Measurements from ENCODE around the gene UBA6. TPM values are rescaled to one million over a fixed set of nuclear protein-coding genes. Genes with fewer than 3 reads are reported as not detected.
"Not testable (repeated sequence)": the region's sequence is repeated elsewhere in the genome, so short reads cannot be mapped to it uniquely, and the experiment has no call there.

UBA6 gene
- total RNA-seq, 1 donor from 2014 or later = 18.1 TPM

DNA sequence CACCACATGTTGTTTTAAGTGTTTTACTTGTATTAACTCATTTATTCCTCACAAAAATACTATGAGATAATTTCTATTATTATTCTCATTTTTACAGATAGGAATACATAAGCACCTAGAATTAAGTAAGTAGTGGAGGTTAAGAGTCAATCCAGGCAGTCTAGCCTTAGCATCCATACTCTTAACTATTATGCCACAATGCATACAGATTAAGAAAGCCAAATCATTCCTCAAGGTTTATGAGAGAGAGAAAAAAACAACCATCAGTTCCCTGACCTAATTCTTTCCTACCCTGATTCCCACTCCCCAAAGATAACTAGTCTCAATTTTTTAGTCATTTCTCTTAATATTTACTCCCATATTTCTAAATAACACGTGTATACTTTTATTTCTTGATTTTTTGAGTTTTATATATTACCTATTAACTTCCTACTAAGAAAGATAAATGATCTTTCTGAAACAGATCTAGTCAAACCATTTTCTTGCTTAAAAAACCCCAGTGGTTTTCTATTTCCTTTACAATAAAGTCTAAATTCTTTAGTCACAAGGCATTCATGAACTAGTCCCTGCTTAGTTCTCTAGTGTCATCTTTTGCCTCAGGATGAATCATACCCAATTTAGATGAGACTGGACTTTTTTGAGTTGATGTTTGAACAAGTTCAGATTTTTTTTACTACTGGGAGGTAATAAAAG lies 16.0 kb downstream of the UBA6 start:
- intact Hi-C loops (cut with DNase I) = no loop called here
- ATAC-seq = no peak
- DNase-seq (ENCODE audit: missing footprints) = no peak

DNA sequence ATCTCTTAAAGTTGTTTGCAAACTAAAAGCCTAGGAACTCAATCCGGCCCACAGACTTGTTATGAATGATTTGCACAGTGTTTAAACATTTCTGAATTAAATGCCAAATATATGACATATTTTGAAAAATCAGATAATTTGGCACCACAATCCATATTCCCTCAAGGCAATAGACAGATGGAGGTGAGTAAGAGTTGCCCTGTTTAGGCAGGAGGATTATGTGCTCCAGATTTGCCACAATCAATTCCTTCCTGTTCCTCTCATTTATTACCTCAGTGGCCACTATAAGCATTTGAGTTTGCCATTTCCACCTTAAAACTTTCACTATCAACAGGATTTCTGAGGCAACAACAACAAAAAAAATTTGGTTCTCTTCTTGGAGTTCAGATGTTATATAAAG lies 18.7 kb downstream of the UBA6 start:
- no peak for ATAC-seq
- no peak for DNase-seq (ENCODE audit: missing footprints)
- intact Hi-C loops (cut with DNase I) = no loop called here

DNA sequence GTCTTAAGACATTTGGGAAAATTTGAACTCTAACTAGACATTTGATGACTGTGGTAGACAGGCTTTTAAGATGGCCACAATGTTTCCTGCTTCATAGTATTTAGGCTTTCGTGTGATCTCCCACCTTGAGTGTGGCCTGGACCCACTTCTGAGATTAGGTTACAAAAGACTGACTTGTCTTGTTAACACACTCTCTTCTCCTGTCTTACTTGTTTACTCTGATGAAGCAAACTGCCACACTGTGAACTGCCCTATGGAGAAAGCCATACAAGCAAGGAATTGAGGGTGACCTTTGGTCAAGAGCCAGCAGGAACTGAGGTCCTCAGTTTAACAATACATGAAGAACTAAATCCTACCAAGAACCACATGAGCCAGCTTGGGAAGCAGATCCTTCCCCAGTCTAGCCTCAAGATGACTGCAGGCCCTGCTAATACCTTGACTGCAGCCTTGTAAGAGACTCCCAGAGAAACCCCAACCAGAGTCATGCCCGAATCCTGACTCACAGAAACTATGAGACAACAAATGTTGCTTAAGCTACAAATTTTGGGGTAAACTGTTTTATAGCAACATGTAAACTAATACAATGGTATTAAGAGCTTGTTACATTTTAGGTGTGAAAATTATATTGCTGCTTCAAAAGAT lies 20.3 kb downstream of the UBA6 start:
- ATAC-seq = no peak
- no peak for DNase-seq (ENCODE audit: missing footprints)
- intact Hi-C loops (cut with DNase I) = no loop called here

DNA sequence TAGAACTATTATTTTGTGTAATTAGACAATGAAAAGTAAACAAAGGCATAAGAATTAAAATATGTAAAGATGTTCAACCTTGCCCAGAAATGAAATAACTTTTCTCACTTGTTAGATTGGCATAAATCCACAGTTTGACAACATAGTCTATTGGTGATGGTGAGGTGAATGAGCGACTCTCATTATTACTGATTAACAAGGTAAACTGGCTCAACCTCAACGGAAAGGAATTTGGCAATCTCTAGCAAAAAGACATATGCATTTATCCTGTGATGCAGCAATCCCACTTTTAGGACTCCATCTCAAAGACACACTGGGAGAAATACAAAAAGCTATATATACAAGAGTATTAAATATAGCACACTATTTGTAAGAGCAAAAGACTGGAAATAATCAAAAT lies 22.3 kb downstream of the UBA6 start:
- no peak for ATAC-seq
- DNase-seq (ENCODE audit: missing footprints) = no peak
- intact Hi-C loops (cut with DNase I) = no loop called here

DNA sequence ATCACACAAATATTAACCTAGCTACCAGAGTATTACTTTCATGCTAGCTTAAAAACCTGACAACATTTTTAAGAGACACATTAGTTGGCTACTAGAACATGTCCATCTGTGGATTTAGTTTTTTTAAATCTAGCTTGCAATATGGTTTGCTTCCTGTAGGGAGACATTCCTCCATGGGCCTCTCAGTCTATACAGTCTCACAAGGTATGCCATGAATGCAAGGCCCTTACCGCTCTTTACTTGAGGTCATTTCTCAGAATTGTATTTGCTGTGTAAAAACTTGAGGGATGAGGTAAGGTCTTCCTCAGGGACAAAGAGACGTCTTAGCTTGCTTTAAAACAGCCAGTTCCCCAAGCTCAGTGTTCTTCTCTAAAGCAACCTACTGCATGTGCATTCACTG lies 26.9 kb downstream of the UBA6 start:
- ATAC-seq (no peak), DNase-seq (ENCODE audit: missing footprints) (no peak)
- intact Hi-C loops (cut with DNase I) = no loop called here

DNA sequence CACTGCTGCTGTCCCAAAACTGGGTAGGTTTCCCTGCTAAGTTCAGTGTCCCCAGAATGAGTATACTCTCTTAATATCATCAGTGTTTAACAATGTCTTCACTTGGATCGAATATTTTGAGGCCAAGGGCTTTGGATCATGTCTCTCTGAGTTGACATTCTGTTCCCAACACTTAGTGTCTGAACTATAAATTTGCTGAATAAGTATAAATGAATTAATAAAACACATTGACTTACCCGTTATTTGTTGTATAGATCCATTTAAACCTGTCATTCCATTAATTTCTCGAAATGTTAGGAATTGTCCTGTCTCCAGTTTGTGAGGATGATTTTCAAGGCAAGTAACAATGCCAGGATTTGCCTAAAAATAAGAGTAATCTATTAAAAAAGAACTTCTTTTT lies 32.6 kb downstream of the UBA6 start:
- no peak for DNase-seq (ENCODE audit: missing footprints)
- intact Hi-C loops (cut with DNase I) = no loop called here
- ATAC-seq = no peak

DNA sequence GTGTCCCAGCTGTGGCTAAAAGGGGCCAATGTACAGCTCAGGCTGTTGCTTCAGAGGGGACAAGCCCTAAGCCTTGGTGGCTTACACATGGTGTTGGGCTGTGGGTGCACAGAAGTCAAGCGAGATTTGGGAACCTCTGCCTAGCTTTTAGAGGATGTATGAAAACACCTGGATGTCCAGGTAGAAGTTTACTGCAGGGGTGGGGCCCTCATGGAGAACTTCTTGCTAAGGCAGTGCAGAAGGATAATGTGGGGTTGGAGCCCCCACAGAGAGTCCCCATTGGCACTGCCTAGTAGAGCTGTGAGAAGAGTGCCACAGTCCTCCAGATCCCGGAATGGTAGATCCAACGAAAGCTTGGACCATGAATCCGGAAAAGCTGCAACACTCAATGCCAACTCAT lies 40.5 kb downstream of the UBA6 start:
- no peak for DNase-seq (ENCODE audit: missing footprints)
- no peak for ATAC-seq
- intact Hi-C loops (cut with DNase I) = no loop called here

DNA sequence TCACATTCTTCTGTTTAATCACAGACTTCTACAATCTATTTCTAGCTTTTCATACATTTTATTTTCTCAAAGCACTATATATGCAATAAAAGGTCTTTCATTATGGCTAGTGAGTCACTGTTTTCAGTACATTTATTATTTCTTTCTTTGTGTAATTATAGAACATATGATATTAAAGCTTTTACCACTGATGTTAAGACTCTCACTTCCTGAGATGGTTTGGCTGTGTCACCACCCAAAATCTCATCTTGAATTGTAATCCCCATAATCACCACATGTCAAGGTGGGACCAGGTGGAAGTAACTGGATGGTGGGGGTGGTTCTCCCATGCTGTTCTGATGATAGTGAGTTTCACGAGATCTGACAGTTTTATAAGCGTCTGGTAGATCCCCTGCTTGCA lies 41.9 kb downstream of the UBA6 start:
- intact Hi-C loops (cut with DNase I) = no loop called here
- ATAC-seq (no peak), DNase-seq (ENCODE audit: missing footprints) (no peak)

DNA sequence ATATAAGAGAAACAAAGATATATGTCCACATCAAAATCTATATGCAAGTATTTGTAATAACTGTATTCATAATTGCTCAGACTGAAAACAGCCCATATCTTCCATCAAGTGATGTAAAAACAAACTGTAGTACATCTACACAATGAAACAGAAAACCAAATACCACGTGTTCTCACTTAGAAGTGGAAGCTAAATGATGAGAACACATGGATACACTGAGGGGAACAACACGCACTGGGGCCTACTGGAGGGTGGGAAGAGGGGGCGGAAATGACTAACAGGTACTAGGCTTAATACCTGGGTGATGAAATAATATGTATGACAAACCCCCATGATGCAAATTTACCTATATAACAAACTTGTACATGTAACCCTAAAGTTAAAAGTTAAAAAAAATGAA lies 42.7 kb downstream of the UBA6 start:
- no peak for DNase-seq (ENCODE audit: missing footprints)
- intact Hi-C loops (cut with DNase I) = no loop called here
- no peak for ATAC-seq

DNA sequence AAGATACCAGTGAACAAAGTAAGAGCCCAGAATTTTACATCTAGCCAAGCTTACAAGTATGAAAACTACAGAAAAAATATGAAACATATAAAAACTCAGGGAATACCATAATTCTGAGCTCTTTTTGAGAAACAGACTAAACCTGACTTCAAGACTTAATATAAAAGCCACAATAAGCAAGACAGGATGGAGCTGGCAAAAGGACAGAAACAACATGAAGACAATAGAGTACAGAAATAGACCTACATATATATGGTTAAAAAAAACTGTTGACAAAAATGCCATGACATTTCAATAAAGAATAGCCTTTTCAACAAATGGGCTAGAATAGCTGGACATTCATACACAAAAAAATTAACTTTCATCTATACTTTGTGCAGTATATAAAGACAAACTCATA lies 49.4 kb downstream of the UBA6 start:
- intact Hi-C loops (cut with DNase I) = no loop called here
- DNase-seq (ENCODE audit: missing footprints) = no peak
- ATAC-seq = no peak

DNA sequence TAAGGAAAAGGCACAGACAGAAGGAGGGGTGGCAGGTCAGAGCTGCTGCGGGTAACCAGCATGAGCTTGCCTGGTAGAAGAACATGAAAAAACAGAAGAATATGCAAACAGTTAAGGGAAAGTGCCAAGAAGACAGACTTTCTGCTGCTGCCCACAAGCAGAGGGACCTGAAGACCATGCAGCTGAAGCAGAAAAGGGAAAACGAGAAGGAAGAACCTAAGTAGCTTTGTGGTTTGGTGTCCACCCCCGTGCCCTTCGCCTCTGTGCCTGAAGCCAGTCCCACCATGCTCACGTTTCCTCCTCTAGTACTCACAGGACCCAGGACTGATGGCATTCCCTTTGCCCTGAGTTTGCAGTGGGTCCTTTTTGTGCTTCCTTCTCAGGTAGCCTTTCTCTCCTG lies 62.8 kb downstream of the UBA6 start:
- intact Hi-C loops (cut with DNase I) = no loop called here
- ATAC-seq (no peak), DNase-seq (ENCODE audit: missing footprints) (no peak)

DNA sequence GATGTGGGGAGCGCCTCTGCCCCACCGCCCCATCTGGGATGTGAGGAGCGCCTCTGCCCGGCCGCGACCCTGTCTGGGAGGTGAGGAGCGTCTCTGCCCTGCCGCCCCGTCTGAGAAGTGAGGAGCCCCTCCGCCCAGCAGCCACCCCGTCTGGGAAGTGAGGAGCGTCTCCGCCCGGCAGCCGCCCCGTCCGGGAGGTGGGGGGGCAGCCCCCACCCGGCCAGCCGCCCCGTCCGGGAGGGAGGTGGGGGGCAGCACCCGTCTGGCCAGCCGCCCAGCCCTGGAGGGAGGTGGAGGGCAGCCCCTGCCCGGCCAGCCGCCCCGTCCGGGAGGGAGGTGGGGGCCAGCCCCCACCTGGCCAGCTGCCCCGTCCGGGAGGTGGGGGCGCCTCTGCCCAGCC lies 64.0 kb downstream of the UBA6 start:
- DNase-seq (ENCODE audit: missing footprints); ATAC-seq; intact Hi-C loops (cut with DNase I): not testable (repeated sequence)

DNA sequence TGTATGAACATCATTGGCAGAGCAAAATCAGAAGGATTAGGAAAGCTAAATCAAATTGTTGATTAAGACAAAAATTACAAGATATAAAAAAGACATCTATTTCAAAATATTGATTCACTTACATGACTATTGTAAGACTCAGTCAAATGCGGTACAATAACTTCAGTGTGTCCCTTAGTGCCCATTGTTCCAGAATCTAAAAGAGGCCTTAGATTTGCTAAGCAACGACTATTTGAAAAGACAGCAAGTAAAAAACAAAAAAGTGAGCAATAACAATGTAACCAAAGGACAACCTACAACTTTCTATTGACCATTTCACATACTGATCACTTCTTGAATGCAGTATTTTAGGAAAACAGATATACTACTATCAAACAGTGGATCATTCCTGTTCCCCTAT lies 65.6 kb downstream of the UBA6 start:
- ATAC-seq (no peak), DNase-seq (ENCODE audit: missing footprints) (no peak)
- intact Hi-C loops (cut with DNase I) = no loop called here

DNA sequence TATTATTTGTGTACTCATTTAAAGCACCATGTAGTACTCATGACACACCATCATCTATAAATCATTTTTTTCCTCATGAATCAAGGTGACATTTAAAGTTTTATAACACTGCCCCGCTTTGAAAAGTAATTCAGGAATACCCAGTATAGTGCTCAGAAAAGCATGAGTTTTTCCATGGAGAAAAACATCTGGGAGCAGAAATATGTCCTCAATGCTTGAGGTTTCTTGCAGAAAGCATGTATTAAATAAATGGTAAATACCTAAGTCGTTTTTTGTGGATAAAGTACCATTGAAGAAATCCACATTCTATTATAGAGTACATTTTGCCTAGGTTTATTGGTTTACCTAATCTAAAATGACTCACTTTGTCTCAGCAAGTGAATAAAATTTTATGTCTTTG lies 66.2 kb downstream of the UBA6 start:
- no peak for DNase-seq (ENCODE audit: missing footprints)
- intact Hi-C loops (cut with DNase I) = no loop called here
- no peak for ATAC-seq

DNA sequence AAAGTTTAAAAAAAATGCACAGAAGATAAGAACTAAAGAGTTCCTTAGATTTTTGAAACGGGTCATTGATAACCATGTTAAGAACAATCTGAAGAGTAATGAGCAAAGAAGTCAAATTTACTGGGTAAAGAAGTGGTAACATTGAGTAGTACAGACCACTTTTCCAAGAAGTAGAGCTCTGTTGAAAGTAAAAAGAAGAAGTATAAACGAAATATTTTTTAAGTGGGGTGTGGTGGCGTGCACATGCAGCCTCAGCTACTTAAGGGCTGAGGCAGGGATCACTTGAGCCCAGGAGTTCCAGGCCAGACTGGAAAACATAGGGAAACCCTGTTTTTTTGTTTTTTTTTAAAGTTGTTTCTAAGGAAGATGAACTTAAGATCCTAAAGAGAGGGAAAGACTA lies 68.5 kb downstream of the UBA6 start:
- intact Hi-C loops (cut with DNase I) = no loop called here
- no peak for DNase-seq (ENCODE audit: missing footprints)
- ATAC-seq = no peak

DNA sequence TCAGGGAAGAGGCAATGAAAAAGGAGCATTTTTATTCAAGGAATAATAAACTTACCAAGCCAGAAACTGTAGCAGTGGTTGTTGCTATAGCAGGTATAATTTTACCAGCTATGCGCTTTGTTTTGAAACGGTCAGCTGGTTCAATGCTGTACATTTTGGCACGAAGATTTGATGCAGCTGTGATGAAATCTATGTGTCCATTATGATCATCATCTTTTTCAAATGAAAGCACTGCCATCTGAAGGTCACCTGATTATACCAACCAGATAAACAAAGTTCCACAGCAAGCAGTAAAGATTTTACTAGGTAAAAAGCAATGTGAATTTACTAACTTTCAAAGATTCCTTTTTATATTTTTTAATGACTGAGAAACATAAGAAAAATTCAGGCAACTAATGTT lies 76.0 kb downstream of the UBA6 start:
- ATAC-seq (no peak), DNase-seq (ENCODE audit: missing footprints) (no peak)
- intact Hi-C loops (cut with DNase I) = no loop called here

DNA sequence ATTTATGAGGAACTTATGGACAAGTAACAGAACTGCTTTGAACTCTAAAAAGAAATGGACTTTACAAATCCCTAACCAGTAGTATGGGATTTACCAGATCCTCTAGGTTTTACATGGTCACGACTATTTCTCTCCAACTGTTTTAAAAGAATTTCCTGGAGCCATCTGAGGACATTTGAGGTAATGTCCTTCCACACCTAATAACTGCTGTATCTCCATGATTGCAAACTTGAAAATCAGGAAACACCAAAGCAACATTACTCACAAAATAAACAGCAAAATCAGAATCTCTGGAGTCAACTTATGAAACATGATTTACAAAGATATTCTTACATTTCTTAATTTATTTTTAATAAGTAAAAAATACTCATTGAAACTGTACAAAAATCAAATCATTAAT lies 84.5 kb downstream of the UBA6 start:
- intact Hi-C loops (cut with DNase I) = no loop called here
- DNase-seq (ENCODE audit: missing footprints) = no peak
- no peak for ATAC-seq

DNA sequence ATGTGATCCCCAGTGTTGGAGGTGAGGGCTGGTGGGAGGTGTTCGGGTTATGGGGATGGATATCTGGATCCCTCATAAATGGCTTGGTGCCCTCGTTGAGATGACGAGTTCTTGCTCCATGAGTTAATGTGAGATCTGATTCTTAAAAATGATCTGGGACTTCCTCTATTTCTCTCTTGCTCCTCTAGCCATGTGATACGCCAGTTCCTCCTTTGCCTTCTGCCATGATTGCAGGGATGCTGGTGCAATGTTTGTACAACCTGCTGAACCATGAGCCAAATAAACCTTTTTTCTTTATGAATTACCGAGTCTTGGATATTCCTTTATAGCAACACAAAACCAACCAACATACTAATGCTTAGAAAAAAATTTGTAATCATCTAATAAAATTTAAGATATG lies 85.8 kb downstream of the UBA6 start:
- no peak for ATAC-seq
- DNase-seq (ENCODE audit: missing footprints) = no peak
- intact Hi-C loops (cut with DNase I) = no loop called here

DNA sequence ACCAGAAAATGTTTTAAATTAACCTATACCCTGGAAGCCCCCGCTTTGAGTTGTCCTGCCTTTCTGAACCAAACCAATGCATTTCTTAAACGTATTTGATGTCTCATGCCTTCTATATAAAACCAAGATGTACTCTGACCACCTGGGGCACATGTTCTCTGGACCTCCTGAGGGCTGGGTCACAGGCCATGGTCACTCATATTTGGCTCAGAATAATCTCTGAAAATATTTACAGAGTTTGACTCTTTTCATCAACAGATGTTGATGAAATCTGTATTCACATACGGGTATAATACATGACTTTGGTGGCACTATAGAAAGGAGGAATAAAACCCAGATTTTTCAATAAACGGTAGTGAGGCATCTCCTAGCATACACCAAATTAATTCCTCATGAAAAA lies 86.8 kb downstream of the UBA6 start:
- no peak for ATAC-seq
- intact Hi-C loops (cut with DNase I) = no loop called here
- DNase-seq (ENCODE audit: missing footprints) = no peak

DNA sequence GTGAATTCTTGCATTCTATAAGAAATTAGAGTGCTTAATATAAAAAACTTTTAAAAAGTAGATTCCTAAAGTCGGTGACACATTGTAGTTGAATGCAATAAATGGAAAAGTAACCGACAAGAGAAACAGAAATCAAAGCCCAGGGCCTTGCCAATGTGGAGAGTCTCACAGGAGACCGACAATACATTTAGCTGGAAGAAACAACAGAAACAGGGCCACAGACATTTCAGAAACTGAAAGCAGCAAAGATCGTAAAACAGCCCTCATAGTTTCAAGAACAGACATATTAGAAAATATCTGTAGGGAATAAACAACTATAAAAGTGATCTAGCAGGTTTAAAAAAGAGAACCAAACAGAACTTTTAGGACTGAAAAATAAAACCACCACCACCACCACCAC lies 92.9 kb downstream of the UBA6 start:
- ATAC-seq = no peak

DNA sequence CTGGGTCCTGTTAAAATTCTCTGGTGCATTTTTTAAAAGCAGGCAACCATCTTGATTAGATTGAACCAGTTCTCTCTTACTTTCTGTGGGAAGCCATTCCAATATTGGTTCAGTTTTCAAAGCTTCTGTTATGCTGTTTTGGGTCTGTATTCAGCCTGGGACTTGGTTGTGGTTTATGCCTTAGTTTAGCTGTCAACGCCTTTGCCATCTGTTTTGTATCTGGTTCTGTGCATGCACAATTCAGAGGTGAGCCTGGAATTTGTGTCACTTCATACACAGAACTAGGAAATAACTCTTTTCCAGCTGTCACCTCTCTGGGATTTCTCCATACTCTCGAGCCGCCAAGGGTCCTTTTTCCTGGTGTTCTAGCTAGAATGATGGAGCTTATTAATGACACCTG lies 96.2 kb downstream of the UBA6 start:
- DNase-seq (ENCODE audit: missing footprints) (no peak), ATAC-seq (no peak)
- intact Hi-C loops (cut with DNase I) = no loop called here

More for the DNA sequence above, 92.9 kb downstream of the UBA6 start:
- DNase-seq (ENCODE audit: missing footprints) = no peak
- intact Hi-C loops (cut with DNase I) = no loop called here
